Measurements from ENCODE around the gene GRK7.

- no peak for TF ChIP-seq EZH2 (IDR thresholded peaks at IDR 0.05; ENCODE audit: insufficient read depth, low read length)
- no peak for TF ChIP-seq CTCF (IDR thresholded peaks at IDR 0.05; ENCODE audit: insufficient read depth, low read depth, low read length)
Measured at GRCh38 chr3:141722081-141722480, 41.1 kb upstream of the GRK7 start.
